GM21619 (cell line): Measurements from ENCODE around the gene KLHL41.
"Not testable (repeated sequence)": the region's sequence is repeated elsewhere in the genome, so short reads cannot be mapped to it uniquely, and the experiment has no call there.

Source experiments
- ATAC-seq: cut with Tn5 transposase; IDR thresholded peaks from one replicate; pipeline ENCODE4 v1.9.1; 2021; ENCODE audit not compliant: unreplicated experiment

The KLHL41 gene

GRCh38 chr2:169507698-169508097, 1.8 kb upstream of the KLHL41 start:
- no peak for ATAC-seq

- ATAC-seq = no peak
Measured at GRCh38 chr2:169509955-169510354, 453 bp downstream of the KLHL41 start.

GRCh38 chr2:169510496-169510895, 994 bp downstream of the KLHL41 start:
- ATAC-seq = no peak

GRCh38 chr2:169511818-169512217, 2.3 kb downstream of the KLHL41 start:
- ATAC-seq = no peak

- ATAC-seq = no peak
Measured at GRCh38 chr2:169512525-169512924, 3.0 kb downstream of the KLHL41 start.

- ATAC-seq = no peak
Measured at GRCh38 chr2:169513094-169513493, 3.6 kb downstream of the KLHL41 start.

- no peak for ATAC-seq
Measured at GRCh38 chr2:169513926-169514325, 4.4 kb downstream of the KLHL41 start.

- not testable (repeated sequence) for ATAC-seq
Measured at GRCh38 chr2:169514758-169515157, 5.3 kb downstream of the KLHL41 start.

GRCh38 chr2:169516488-169516995, 7.0 kb downstream of the KLHL41 start:
- ATAC-seq = not testable (repeated sequence)

GRCh38 chr2:169520896-169521295, 11.4 kb downstream of the KLHL41 start:
- ATAC-seq = no peak

- no peak for ATAC-seq
Measured at GRCh38 chr2:169523681-169524080, 14.2 kb downstream of the KLHL41 start.

- no peak for ATAC-seq
Measured at GRCh38 chr2:169525434-169525833, 15.9 kb downstream of the KLHL41 start.

- ATAC-seq = no peak
Measured at GRCh38 chr2:169526451-169526850, 16.9 kb downstream of the KLHL41 start.

- ATAC-seq = peak; percentile 92
Measured at GRCh38 chr2:169528271-169528701, 18.8 kb downstream of the KLHL41 start.

- ATAC-seq = not testable (repeated sequence)
Measured at GRCh38 chr2:169539460-169539859, 30.0 kb downstream of the KLHL41 start.

GRCh38 chr2:169540146-169540545, 30.6 kb downstream of the KLHL41 start:
- no peak for ATAC-seq

GRCh38 chr2:169542433-169542832, 32.9 kb downstream of the KLHL41 start:
- no peak for ATAC-seq

- ATAC-seq = no peak
Measured at GRCh38 chr2:169546756-169547155, 37.3 kb downstream of the KLHL41 start.

GRCh38 chr2:169561364-169561763, 51.9 kb downstream of the KLHL41 start:
- ATAC-seq = no peak

GRCh38 chr2:169562084-169562483, 52.6 kb downstream of the KLHL41 start:
- ATAC-seq = not testable (repeated sequence)

GRCh38 chr2:169562519-169562918, 53.0 kb downstream of the KLHL41 start:
- ATAC-seq = no peak

GRCh38 chr2:169565686-169566085, 56.2 kb downstream of the KLHL41 start:
- ATAC-seq = no peak

- ATAC-seq = no peak
Measured at GRCh38 chr2:169569948-169570347, 60.4 kb downstream of the KLHL41 start.
